Astrocyte of the cerebellum (primary cell): Measurements from ENCODE around the gene ELP4.

Experiments
- DNase-seq: peaks from one replicate; pipeline ENCODE4 v3.0.0-alpha.2; 2011; ENCODE audit warnings: low read depth
- H3K4me3 ChIP-seq: 2 replicates; pipeline ENCODE4 v1.5.1; 2011; ENCODE audit warnings: mild to moderate bottlenecking, low read depth, low read length, moderate library complexity
- in situ Hi-C: cut with HindIII; loops from 2 replicates; pipeline ENCODE4 v1.10.0; 2017; ENCODE audit warnings: low sequenced_read_pairs
- TF ChIP-seq, protein P1 (sequence below): IDR thresholded peaks from 2 replicates; pipeline ENCODE4 v1.5.1; 2012; ENCODE audit warnings: low read length, low read depth, moderate library complexity, mild to moderate bottlenecking; ENCODE audit errors: missing control alignments

The ELP4 gene

DNA sequence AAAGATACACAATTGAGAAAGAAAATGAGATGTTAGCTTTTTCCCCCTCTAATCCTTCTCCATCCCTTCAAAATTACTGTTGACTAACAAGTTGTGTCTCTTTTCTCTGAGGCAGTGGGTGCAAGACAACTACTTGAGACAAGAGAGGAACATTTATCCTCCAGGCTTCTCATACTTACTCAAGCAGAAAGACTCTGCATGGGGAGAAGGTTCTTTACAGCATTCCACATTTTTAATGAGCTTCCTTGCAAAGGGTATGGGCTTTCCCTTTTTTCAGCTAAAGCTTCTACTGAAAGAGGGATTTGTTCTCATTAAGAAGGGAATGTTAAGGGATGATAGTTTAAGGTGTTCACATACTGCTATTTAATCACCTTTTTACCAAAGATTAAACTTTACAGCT lies 253.7 kb downstream of the ELP4 start:
- in situ Hi-C loops, result no loop called here
- TF ChIP-seq, protein P1, sequence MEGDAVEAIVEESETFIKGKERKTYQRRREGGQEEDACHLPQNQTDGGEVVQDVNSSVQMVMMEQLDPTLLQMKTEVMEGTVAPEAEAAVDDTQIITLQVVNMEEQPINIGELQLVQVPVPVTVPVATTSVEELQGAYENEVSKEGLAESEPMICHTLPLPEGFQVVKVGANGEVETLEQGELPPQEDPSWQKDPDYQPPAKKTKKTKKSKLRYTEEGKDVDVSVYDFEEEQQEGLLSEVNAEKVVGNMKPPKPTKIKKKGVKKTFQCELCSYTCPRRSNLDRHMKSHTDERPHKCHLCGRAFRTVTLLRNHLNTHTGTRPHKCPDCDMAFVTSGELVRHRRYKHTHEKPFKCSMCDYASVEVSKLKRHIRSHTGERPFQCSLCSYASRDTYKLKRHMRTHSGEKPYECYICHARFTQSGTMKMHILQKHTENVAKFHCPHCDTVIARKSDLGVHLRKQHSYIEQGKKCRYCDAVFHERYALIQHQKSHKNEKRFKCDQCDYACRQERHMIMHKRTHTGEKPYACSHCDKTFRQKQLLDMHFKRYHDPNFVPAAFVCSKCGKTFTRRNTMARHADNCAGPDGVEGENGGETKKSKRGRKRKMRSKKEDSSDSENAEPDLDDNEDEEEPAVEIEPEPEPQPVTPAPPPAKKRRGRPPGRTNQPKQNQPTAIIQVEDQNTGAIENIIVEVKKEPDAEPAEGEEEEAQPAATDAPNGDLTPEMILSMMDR, result no peak
- no peak for DNase-seq
- H3K4me3 ChIP-seq, result no peak overlapping the region

- in situ Hi-C loops, result no loop called here
- no peak overlapping the region for H3K4me3 ChIP-seq
These were observed 254.7 kb downstream of the ELP4 start for GRCh38 chr11:31764261-31764660.

DNA sequence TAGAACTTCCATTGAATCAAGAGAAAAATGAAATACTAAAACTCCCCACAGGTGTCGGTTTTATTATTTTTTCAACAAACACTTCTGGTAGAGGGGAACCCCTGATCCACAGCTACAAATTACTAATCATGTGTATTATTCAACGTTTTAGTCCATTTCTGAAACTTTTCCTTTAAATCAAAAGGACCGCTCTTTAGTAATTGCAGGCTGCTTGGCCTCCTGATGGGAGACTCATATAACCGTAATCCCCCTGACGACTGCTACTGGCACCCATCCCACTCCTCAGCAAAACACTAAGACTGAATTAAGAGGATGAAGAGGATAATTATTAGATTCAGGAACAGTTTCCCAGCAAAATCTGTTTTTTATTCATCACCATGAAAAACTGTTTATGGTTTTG lies 255.2 kb downstream of the ELP4 start:
- in situ Hi-C loops, result no loop called here
- no peak for DNase-seq
- no peak overlapping the region for H3K4me3 ChIP-seq
- TF ChIP-seq, protein P1, result no peak

More at GRCh38 chr11:31764261-31764660, 254.7 kb downstream of the ELP4 start:
- TF ChIP-seq, protein P1, result no peak
- no peak for DNase-seq

- TF ChIP-seq, protein P1, result no peak
- no peak for DNase-seq
- in situ Hi-C loops, result no loop called here
- H3K4me3 ChIP-seq, result no peak overlapping the region
These were observed 257.5 kb downstream of the ELP4 start for GRCh38 chr11:31767066-31767465.

DNA sequence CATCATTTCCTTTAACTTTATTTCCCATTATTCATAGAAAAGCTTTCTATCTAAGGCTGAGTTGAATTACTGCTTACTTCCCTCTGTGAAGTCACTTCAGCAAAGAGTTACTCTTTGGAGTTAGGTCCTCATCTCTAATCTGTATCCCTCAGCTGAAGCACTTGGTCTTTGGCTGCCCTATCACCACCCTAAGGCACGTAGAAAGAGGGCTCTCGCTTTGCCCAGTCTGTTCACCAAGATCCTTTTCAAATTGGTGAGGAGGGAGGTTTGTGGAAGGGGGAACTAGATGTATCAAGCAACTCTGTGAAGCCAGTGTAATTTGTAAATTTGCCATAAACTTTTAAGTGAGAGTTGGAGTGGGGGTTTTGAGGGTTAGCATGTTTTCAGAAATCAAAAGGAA lies 258.1 kb downstream of the ELP4 start:
- TF ChIP-seq, protein P1, result no peak
- DNase-seq, result no peak
- no peak overlapping the region for H3K4me3 ChIP-seq
- in situ Hi-C loops, result no loop called here

DNA sequence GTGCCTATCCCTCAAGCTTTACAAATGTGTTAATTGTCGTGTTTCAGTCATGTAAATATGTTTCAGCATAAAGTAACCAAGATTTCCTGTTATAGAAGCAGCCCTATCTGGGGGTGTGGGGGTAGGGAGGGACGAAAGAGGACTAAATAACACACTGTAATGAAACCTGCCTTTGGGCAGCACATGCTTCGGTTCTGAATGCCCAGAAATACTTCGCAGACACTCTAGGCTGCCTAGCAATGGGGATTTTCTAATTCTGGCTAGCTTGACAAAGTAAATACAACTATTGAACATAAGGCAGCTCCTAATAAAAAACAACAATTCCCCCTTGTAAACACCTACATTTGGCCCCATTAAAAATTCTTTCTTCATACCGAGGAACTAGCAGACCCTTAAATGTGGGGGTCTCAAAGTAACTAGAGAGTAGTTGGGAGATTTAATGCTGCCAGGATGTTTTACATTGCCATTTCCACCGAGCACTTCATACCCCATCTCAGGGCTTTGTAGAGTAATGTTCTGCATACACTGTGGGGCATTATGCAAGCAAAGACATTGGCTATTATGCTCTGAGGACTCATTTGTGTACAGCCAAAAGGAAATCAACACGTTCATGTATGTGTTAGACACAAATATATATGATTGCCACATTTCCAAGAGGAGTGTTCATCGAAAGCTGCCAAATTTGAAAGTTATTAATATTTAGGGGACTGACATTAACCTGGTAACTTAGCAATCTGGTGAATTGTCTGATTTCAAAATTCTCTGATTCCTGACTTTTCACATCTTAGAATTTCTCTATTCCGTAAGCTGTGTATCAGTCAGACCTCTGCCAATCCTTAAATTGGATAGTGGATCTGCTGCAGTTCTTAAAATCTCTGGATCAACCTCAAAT lies 259.4 kb downstream of the ELP4 start:
- TF ChIP-seq, protein P1, result no peak
- in situ Hi-C loops, result no loop called here
- H3K4me3 ChIP-seq, result no peak overlapping the region
- DNase-seq, result no peak
